HL-60 (cell line): ENCODE data around the gene ABCC5.

Experiments
- CTCF ChIP-seq: IDR thresholded peaks from one replicate; pipeline ENCODE4 v1.5.1; 2011; ENCODE audit warnings: low read length, control low read depth, inconsistent platforms; ENCODE audit not compliant: insufficient read depth
- POLR2AphosphoS5 ChIP-seq: IDR thresholded peaks from 2 replicates; pipeline ENCODE4 v1.6.1; 2012; ENCODE audit warnings: low read depth
- REST ChIP-seq: IDR thresholded peaks from 2 replicates; pipeline ENCODE4 v1.6.1; 2012; ENCODE audit warnings: low read depth; ENCODE audit not compliant: insufficient replicate concordance
- SPI1 ChIP-seq: IDR thresholded peaks from 2 replicates; pipeline ENCODE4 v1.6.1; 2012; ENCODE audit warnings: low read depth, mild to moderate bottlenecking, borderline replicate concordance

DNA sequence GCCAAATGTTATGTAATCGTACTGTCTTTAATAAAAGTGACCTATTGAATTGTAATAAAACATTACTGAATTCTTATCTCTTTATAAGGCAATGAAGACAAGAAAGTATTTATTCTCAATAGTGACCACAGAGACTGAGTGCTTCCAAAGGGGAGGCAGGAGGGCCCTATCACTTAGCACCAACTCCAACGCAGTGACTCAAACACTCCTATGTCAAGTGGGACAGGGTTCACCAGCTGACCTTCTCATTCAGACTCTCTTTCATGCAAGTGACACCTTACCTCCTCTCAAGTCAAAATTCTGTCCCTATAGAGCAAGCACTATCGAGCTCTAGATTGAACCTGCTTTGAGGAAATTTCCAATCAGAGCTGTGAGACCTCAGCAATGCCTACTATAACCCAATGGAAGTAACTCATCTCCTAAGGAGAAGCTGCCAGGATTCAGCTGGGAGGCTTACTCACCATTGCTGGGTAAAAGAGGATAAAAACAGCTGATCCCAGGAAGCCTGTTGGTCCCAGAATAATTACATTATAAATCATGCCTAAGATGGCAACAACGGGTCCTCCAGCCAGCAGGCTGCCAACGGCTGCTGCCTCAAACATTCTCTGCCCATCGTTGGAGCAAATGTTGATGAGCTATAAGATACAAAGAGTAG is 35.6 kb downstream of the ABCC5 start:
- TF ChIP-seq REST (no peak), CTCF (no peak), POLR2AphosphoS5 (no peak), SPI1 (no peak)
